Tibial nerve (tissue), 4 donors: Measurements from ENCODE around the gene RARG.

Source experiments
- EP300 ChIP-seq, 2 donors: sonication (generic); formaldehyde crosslinking; IDR thresholded peaks; one replicate each; pipeline ENCODE4 v1.6.1; 2017; ENCODE audit warnings: antibody characterized with exemption in 2 of 2, mild to moderate bottlenecking in 1 of 2
- POLR2A ChIP-seq, 2 donors: fragments of 450-650 bp; IDR thresholded peaks; one replicate each; pipeline ENCODE4 v1.6.1; 2017; ENCODE audit warnings: antibody characterized with exemption in 2 of 2, mild to moderate bottlenecking in 2 of 2, moderate library complexity in 2 of 2
- TF ChIP-seq, protein P1 (sequence below), 5 experiments: fragments of 200-600 bp in 3 of 5; fragments of 450-650 bp in 2 of 5; sonication (generic) in 3 of 5; IDR thresholded peaks; one replicate each; pipeline ENCODE4 v1.5.1; 2016 to 2019; ENCODE audit warnings: antibody characterized with exemption in 5 of 5, mild to moderate bottlenecking in 3 of 5, moderate library complexity in 2 of 5

DNA sequence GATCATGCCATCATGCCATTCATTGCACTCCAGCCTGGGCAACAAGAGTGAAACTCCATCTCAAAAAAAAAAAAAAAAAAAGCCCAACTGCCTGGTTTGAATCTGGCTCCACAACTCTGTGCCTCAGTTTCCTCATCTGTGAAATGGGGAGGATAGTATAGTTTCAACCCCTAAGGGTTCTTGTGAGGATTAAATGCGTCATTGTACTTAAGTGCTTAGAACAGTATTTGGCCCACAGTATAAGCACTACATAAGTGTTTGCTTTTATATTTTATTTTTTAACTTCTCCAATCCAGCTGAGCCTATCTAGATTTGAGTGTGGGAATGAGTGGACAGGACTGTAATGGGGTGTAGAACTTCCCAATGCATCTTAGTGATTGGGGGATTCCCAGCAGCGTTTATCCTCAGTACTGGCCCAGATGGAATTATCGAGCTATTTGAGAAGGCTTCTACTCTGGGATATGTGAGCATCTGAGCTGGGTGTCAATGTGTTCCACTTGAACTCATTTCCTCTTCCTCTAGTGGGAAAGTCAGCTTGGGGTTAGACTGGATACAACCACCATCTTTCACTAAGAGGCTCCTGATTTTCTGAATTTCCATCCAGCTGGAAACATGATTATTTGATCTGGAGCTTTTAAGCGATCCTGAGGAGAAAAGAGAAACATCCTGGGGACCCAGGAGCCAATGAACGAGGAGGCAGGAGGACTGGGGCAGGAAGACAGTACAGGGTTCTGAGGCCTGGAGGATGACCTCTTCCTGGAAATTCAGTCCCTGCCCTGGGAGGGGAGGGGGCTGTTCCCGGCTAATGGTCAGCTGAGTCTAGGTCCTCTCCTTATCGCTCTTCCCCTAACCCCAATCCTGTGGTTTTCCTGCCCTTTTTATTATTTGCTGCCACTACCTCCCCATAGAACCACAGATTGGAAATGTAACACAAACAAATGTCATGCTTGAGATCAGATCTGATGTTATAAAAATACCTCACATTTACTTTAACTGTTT, 26.8 kb upstream of the RARG start:
- TF ChIP-seq, protein P1, sequence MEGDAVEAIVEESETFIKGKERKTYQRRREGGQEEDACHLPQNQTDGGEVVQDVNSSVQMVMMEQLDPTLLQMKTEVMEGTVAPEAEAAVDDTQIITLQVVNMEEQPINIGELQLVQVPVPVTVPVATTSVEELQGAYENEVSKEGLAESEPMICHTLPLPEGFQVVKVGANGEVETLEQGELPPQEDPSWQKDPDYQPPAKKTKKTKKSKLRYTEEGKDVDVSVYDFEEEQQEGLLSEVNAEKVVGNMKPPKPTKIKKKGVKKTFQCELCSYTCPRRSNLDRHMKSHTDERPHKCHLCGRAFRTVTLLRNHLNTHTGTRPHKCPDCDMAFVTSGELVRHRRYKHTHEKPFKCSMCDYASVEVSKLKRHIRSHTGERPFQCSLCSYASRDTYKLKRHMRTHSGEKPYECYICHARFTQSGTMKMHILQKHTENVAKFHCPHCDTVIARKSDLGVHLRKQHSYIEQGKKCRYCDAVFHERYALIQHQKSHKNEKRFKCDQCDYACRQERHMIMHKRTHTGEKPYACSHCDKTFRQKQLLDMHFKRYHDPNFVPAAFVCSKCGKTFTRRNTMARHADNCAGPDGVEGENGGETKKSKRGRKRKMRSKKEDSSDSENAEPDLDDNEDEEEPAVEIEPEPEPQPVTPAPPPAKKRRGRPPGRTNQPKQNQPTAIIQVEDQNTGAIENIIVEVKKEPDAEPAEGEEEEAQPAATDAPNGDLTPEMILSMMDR (IDR thresholded peaks at IDR 0.05), result no peak
- TF ChIP-seq EP300 (IDR thresholded peaks at IDR 0.05) (no peak), POLR2A (IDR thresholded peaks at IDR 0.05) (no peak)
